ENCODE data around the gene GPR161. TPM values are rescaled to one million over a fixed set of nuclear protein-coding genes. Genes with fewer than 3 reads are reported as not detected.

The GPR161 gene
- total and polyA plus RNA-seq, 2 of the 13 experiments (the other 11 are each of a cell fraction or from before 2014, with no cell fraction given) = 0.13 to 0.35 TPM

- Histone ChIP-seq H3K79me2 (ENCODE audit: insufficient read depth, low read length) (peaks cover 8% of the 10 kb centered on the region), H3K9ac (ENCODE audit: insufficient read depth, low read depth, low read length) (peak within 1 kb of the TSS; percentile 78), H3K27me3 (ENCODE audit: control insufficient read depth in 1 of 2, insufficient read depth in 2 of 2, low read length in 2 of 2) (no peaks in the 10 kb centered on the region; a peak in 1 of 5 replicates), H3K4me3 (replicated peaks in 1 of 3; ENCODE audit: insufficient read depth in 1 of 3, low read depth in 2 of 3, low read length in 3 of 3) (peak within 1 kb of the TSS; percentile 76 to 85 (median 83)), H3K4me1 (ENCODE audit: insufficient read depth, low read length) (peaks cover 11% of the 10 kb centered on the region), H3K4me2 (ENCODE audit: low read depth, low read length) (peak within 1 kb of the TSS; percentile 80), H4K20me1 (ENCODE audit: insufficient read depth, low read length) (no peaks in the 10 kb centered on the region), H3K9me3 (ENCODE audit: low read length) (no peaks in the 10 kb centered on the region), H3K27ac (ENCODE audit: extremely low read length, insufficient read depth, low read length) (peak within 1 kb of the TSS; percentile 68), H2AFZ (ENCODE audit: low read length) (peak within 1 kb of the TSS; percentile 92), H3K36me3 (replicated peaks in 1 of 2; ENCODE audit: control insufficient read depth in 1 of 2, insufficient read depth in 2 of 2, low read length in 2 of 2) (no peaks in the 10 kb centered on the region)
- intact Hi-C loops (cut with micrococcal nuclease; ENCODE audit: unreplicated experiment) = loop anchor here (1.0 to 5.0 kb wide), 2 partner anchors 58 to 143 kb away; no protein-coding TSS in a partner anchor
- ATAC-seq (peak; percentile 96), DNase-seq (ENCODE audit: low spot score) (peak; percentile 95), FAIRE-seq (peak; percentile 76)
- BruUV-seq (replicated peaks) = TSS peak; percentile 78
- 2% methylated on average over 23 of the region's 56 CpGs for WGBS (ENCODE audit: low lambda C conversion rate)
- in situ Hi-C loops (cut with HindIII; ENCODE audit: extremely low pct_ligation_motif_present, low pct_unique_long_range_greater_than_20kb) = no loop called here
- ChIA-PET CTCF (ENCODE audit: low intra/inter-chr PET ratio, low total read pairs) (interaction anchor here (0.8 to 1.4 kb wide), 2 partner anchors 57 to 86 kb away, joined by 3 to 4 read pairs; no protein-coding TSS in a partner anchor), POLR2A (interaction anchor here (1.0 kb wide), 1 partner anchor 15 kb away, joined by 4 read pairs; no protein-coding TSS in a partner anchor)
- peak; percentile 77; the same call in 1 of the 2 replicates for TF ChIP-seq AHDC1 (CRISPR knock-in tag; IDR thresholded peaks at IDR 0.05; ENCODE audit: borderline replicate concordance)
- TF ChIP-seq NFE2 (CRISPR knock-in tag; IDR thresholded peaks at IDR 0.05) = no peak
- TF ChIP-seq ATF7-NPFF (CRISPR knock-in tag; IDR thresholded peaks at IDR 0.05; ENCODE audit: low read depth) = peak; percentile 72
- peak; percentile 63 for TF ChIP-seq FOSL2 (CRISPR knock-in tag; IDR thresholded peaks at IDR 0.05)
- TF ChIP-seq FOXJ3 (CRISPR knock-in tag; IDR thresholded peaks at IDR 0.05; ENCODE audit: borderline replicate concordance) = peak; percentile 36; the same call in 1 of the 2 replicates
- no peak for TF ChIP-seq FOXM1 (CRISPR knock-in tag; IDR thresholded peaks at IDR 0.05)
- peak; percentile 61; the same call in 1 of the 2 replicates for TF ChIP-seq KLF13 (CRISPR knock-in tag; IDR thresholded peaks at IDR 0.05)
- no peak for TF ChIP-seq RFX3 (CRISPR knock-in tag; IDR thresholded peaks at IDR 0.05)
- no peak for TF ChIP-seq HNRNPH1 (optimal IDR thresholded peaks at IDR 0.05; ENCODE audit: low read depth, low read length)
- no peak for TF ChIP-seq ZNF253 (CRISPR knock-in tag; IDR thresholded peaks at IDR 0.05; ENCODE audit: borderline replicate concordance)
- peak; percentile 74 for TF ChIP-seq TBX2 (CRISPR knock-in tag; IDR thresholded peaks at IDR 0.05; ENCODE audit: borderline replicate concordance)
- TF ChIP-seq ZBTB26 (CRISPR knock-in tag; IDR thresholded peaks at IDR 0.05; ENCODE audit: borderline replicate concordance) = no peak; the same call in 1 of the 2 replicates
- TF ChIP-seq ZNF782 (CRISPR knock-in tag; IDR thresholded peaks at IDR 0.05; ENCODE audit: borderline replicate concordance) = peak; percentile 75; the same call in 1 of the 2 replicates
- no peak for TF ChIP-seq ZNF432 (CRISPR knock-in tag; IDR thresholded peaks at IDR 0.05; ENCODE audit: borderline replicate concordance)
- TF ChIP-seq NCOR1 (IDR thresholded peaks at IDR 0.05; ENCODE audit: borderline replicate concordance, low read length) = no peak
- TF ChIP-seq ZNF224 (CRISPR knock-in tag; IDR thresholded peaks at IDR 0.05) = 0 out of 2 replicates have a peak, but pooled peaks have one; percentile 54
- no peak for TF ChIP-seq ZC3H13 (CRISPR knock-in tag; IDR thresholded peaks at IDR 0.05)
Measured at GRCh38 chr1:168178638-168179437, 42.1 kb upstream of the GPR161 start, which contains the start of gene TIPRL. TIPRL (plus strand) TSS chr1:168178962; CDS start chr1:168179078, 116 bp downstream.
